HG03066 (cell line): Measurements from ENCODE around the gene ANAPC7.
"Not testable (repeated sequence)": the region's sequence is repeated elsewhere in the genome, so short reads cannot be mapped to it uniquely, and the experiment has no call there.

ENCODE experiments used
- ATAC-seq: cut with Tn5 transposase; IDR thresholded peaks from one replicate; pipeline ENCODE4 v1.9.1; 2021; ENCODE audit warnings: low read depth; ENCODE audit not compliant: unreplicated experiment

ANAPC7 gene

GRCh38 chr12:110349514-110350151 is 53.9 kb downstream of the ANAPC7 start:
- ATAC-seq = no peak

- no peak for ATAC-seq
These were observed 54.4 kb downstream of the ANAPC7 start for GRCh38 chr12:110349096-110349495.

GRCh38 chr12:110348431-110349059 is 55.0 kb downstream of the ANAPC7 start:
- no peak for ATAC-seq

GRCh38 chr12:110347767-110348166 is 55.7 kb downstream of the ANAPC7 start:
- ATAC-seq = no peak

GRCh38 chr12:110345963-110346362 is 57.5 kb downstream of the ANAPC7 start:
- ATAC-seq = no peak

GRCh38 chr12:110345176-110345661 is 58.3 kb downstream of the ANAPC7 start:
- ATAC-seq = no peak

- ATAC-seq = no peak
These were observed 58.9 kb downstream of the ANAPC7 start for GRCh38 chr12:110344657-110345056.

GRCh38 chr12:110343736-110344555 is 59.6 kb downstream of the ANAPC7 start:
- ATAC-seq = no peak

- ATAC-seq = no peak
These were observed 60.4 kb downstream of the ANAPC7 start for GRCh38 chr12:110343114-110343513.

- ATAC-seq = no peak
These were observed 61.4 kb downstream of the ANAPC7 start for GRCh38 chr12:110342157-110342556.

- ATAC-seq = no peak
These were observed 62.8 kb downstream of the ANAPC7 start for GRCh38 chr12:110340706-110341105.

- ATAC-seq = not testable (repeated sequence)
These were observed 63.2 kb downstream of the ANAPC7 start for GRCh38 chr12:110340261-110340660.

- ATAC-seq = no peak
These were observed 64.1 kb downstream of the ANAPC7 start for GRCh38 chr12:110339184-110339952.

GRCh38 chr12:110338754-110339153 is 64.8 kb downstream of the ANAPC7 start:
- ATAC-seq = no peak

GRCh38 chr12:110337912-110338710 is 65.4 kb downstream of the ANAPC7 start:
- ATAC-seq = no peak

- ATAC-seq = no peak
These were observed 67.9 kb downstream of the ANAPC7 start for GRCh38 chr12:110335481-110336045.

- ATAC-seq = no peak
These were observed 70.3 kb downstream of the ANAPC7 start for GRCh38 chr12:110333201-110333600.

- ATAC-seq = no peak
These were observed 73.0 kb downstream of the ANAPC7 start for GRCh38 chr12:110330544-110330943.

- no peak for ATAC-seq
These were observed 73.4 kb downstream of the ANAPC7 start for GRCh38 chr12:110330124-110330523.

- ATAC-seq = no peak
These were observed 73.8 kb downstream of the ANAPC7 start for GRCh38 chr12:110329710-110330109.
